HEK293 (cell line): ENCODE measurements around the gene DEDD2.

ENCODE experiments used
- CTCF ChIA-PET: fragments of 350-600 bp; formaldehyde crosslinking; extraction: SDS; loops from one replicate; lab custom pipeline; 2021; ENCODE audit warnings: antibody characterized with exemption; lab: Yijun Ruan, JAX
- POLR2A ChIA-PET: fragments of 300-600 bp; formaldehyde crosslinking; extraction: SDS; loops from one replicate; lab custom pipeline; 2020; ENCODE audit warnings: antibody characterized with exemption, inconsistent platforms; lab: Yijun Ruan, JAX
- H3K27ac ChIP-seq: fragments of 200-500 bp; sonication (Bioruptor generic); 2 replicates; pipeline ENCODE4 v1.5.1; 2014; ENCODE audit warnings: low read depth, low read length, control low read depth, inconsistent platforms; ENCODE audit errors: extremely low read depth
- H3K36me3 ChIP-seq, 2 experiments: fragments of 200-500 bp in 1 of 2; sonication (Bioruptor generic) in 1 of 2; 1 replicate in 1 of 2; 2 replicates in 1 of 2; pipeline ENCODE4 v1.5.1; 2014 to 2017; ENCODE audit warnings: inconsistent platforms in 2 of 2, low read length in 2 of 2; ENCODE audit not compliant: control insufficient read depth in 2 of 2, insufficient read depth in 1 of 2
- H3K4me1 ChIP-seq: fragments of 200-500 bp; sonication (Bioruptor generic); 2 replicates; pipeline ENCODE4 v1.5.1; 2014; ENCODE audit warnings: mild to moderate bottlenecking, low read length, inconsistent platforms; ENCODE audit not compliant: control insufficient read depth, insufficient read depth
- H3K4me3 ChIP-seq: 2 replicates; pipeline ENCODE4 v1.5.1; 2011; ENCODE audit warnings: low read depth, mild to moderate bottlenecking, control low read depth, low read length, moderate library complexity
- H3K9me3 ChIP-seq: fragments of 200-500 bp; sonication (Bioruptor generic); 2 replicates; pipeline ENCODE4 v1.5.1; 2014; ENCODE audit warnings: low read depth, low read length, inconsistent platforms; ENCODE audit not compliant: control insufficient read depth, insufficient read depth
- AEBP2 ChIP-seq: fragments of 450-650 bp; formaldehyde crosslinking; IDR thresholded peaks from 2 replicates; pipeline ENCODE4 v1.5.1; 2016; ENCODE audit warnings: missing biosample characterization, missing genetic modification characterization, borderline replicate concordance
- GLI2 ChIP-seq: fragments of 450-650 bp; formaldehyde crosslinking; IDR thresholded peaks from 2 replicates; pipeline ENCODE4; 2017; ENCODE audit warnings: missing biosample characterization, missing genetic modification characterization, low read depth, borderline replicate concordance
- GLI4 ChIP-seq: fragments of 450-650 bp; formaldehyde crosslinking; IDR thresholded peaks from 2 replicates; pipeline ENCODE4 v1.5.1; 2016; ENCODE audit warnings: missing biosample characterization, missing genetic modification characterization
- PBX3 ChIP-seq: sonication (generic); formaldehyde crosslinking; IDR thresholded peaks from 2 replicates; pipeline ENCODE4 v1.8.1; 2022; ENCODE audit warnings: mild to moderate bottlenecking, moderate library complexity, missing genetic modification reagents
- PRDM1 ChIP-seq: fragments of 450-650 bp; formaldehyde crosslinking; IDR thresholded peaks from 2 replicates; pipeline ENCODE4; 2016; ENCODE audit warnings: missing biosample characterization, missing genetic modification characterization
- PRDM4 ChIP-seq: fragments of 450-650 bp; formaldehyde crosslinking; IDR thresholded peaks from 2 replicates; pipeline ENCODE4 v1.5.1; 2017; ENCODE audit warnings: missing biosample characterization, missing genetic modification characterization
- PRDM6 ChIP-seq: fragments of 450-650 bp; formaldehyde crosslinking; IDR thresholded peaks from 2 replicates; pipeline ENCODE4 v1.5.1; 2017; ENCODE audit warnings: missing biosample characterization, missing genetic modification characterization
- SP3 ChIP-seq: fragments of 450-650 bp; formaldehyde crosslinking; IDR thresholded peaks from 2 replicates; pipeline ENCODE4 v1.5.1; 2016; ENCODE audit warnings: missing biosample characterization, missing genetic modification characterization
- ZBTB7A ChIP-seq: fragments of 450-650 bp; formaldehyde crosslinking; IDR thresholded peaks from 2 replicates; pipeline ENCODE4 v1.5.1; 2016; ENCODE audit warnings: low read depth, missing biosample characterization, missing genetic modification characterization
- ZNF121 ChIP-seq: fragments of 450-650 bp; formaldehyde crosslinking; IDR thresholded peaks from 2 replicates; pipeline ENCODE4 v1.5.1; 2016; ENCODE audit warnings: missing biosample characterization, missing genetic modification characterization
- ZNF202 ChIP-seq: fragments of 450-650 bp; formaldehyde crosslinking; IDR thresholded peaks from 2 replicates; pipeline ENCODE4 v1.5.1; 2016; ENCODE audit warnings: missing biosample characterization, missing genetic modification characterization, borderline replicate concordance
- ZNF335 ChIP-seq: fragments of 450-650 bp; formaldehyde crosslinking; conservative IDR thresholded peaks from 2 replicates; pipeline ENCODE4 v1.5.1; 2016; ENCODE audit warnings: missing biosample characterization, missing genetic modification characterization
- ZNF366 ChIP-seq: fragments of 450-650 bp; formaldehyde crosslinking; conservative IDR thresholded peaks from 2 replicates; pipeline ENCODE4 v1.5.1; 2016; ENCODE audit warnings: missing biosample characterization, missing genetic modification characterization
- ZNF398 ChIP-seq: fragments of 450-650 bp; formaldehyde crosslinking; IDR thresholded peaks from 2 replicates; pipeline ENCODE4 v1.5.1; 2017; ENCODE audit warnings: missing biosample characterization, missing genetic modification characterization
- ZNF585B ChIP-seq: fragments of 450-650 bp; formaldehyde crosslinking; IDR thresholded peaks from 2 replicates; pipeline ENCODE4 v1.5.1; 2016; ENCODE audit warnings: missing biosample characterization, missing genetic modification characterization
- ZNF626 ChIP-seq: fragments of 450-650 bp; sonication (Bioruptor Pico); formaldehyde crosslinking; IDR thresholded peaks from 2 replicates; pipeline ENCODE4 v1.5.1; 2018; ENCODE audit warnings: missing biosample characterization, missing genetic modification characterization, inconsistent platforms
- ZNF639 ChIP-seq: fragments of 450-650 bp; formaldehyde crosslinking; IDR thresholded peaks from 2 replicates; pipeline ENCODE4 v1.5.1; 2016; ENCODE audit warnings: missing biosample characterization, missing genetic modification characterization
- ZNF837 ChIP-seq: fragments of 450-650 bp; formaldehyde crosslinking; IDR thresholded peaks from 2 replicates; pipeline ENCODE4 v1.5.1; 2016; ENCODE audit warnings: missing biosample characterization, missing genetic modification characterization

Gene DEDD2

GRCh38 chr19:42188665-42189064, 28.8 kb downstream of the DEDD2 start:
- Histone ChIP-seq H3K4me1 (peaks cover 5% of the 10 kb centered on the region; the same call in 1 of the 2 replicates), H3K36me3 (no peaks in the 10 kb centered on the region; a peak in 1 of 3 replicates), H3K9me3 (peaks cover 4% of the 10 kb centered on the region), H3K27ac (no peak overlapping the region), H3K4me3 (no peak overlapping the region)
- ChIA-PET CTCF (interaction anchor here (0.6 to 8.3 kb wide), 8 partner anchors 8 to 212 kb away, joined by 3 to 101 read pairs (median 5); partner anchors contain the start of gene POU2F2), POLR2A (interaction anchor here (1.0 kb wide), 1 partner anchor 12 kb away, joined by 3 read pairs; no protein-coding TSS in a partner anchor)
- TF ChIP-seq ZNF639 (tag by site-specific recombination) (no peak), ZNF398 (0 out of 2 replicates have a peak, but pooled peaks have one; percentile 14), GLI2 (no peak), ZNF837 (no peak), SP3 (no peak), ZNF585B (no peak), PRDM6 (tag by site-specific recombination) (no peak), ZNF121 (no peak), ZNF202 (tag by site-specific recombination) (no peak), PRDM1 (tag by site-specific recombination) (peak; percentile 96), ZNF335 (tag by site-specific recombination) (no peak), GLI4 (tag by site-specific recombination) (no peak), ZNF366 (peak; percentile 98), PRDM4 (tag by site-specific recombination) (no peak), ZBTB7A (tag by site-specific recombination) (no peak), PBX3 (no peak), AEBP2 (no peak), ZNF626 (tag by site-specific recombination) (no peak)
